ENCODE results near the gene KCNMA1.

- no peak for TF ChIP-seq CTCF (conservative IDR thresholded peaks at IDR 0.05; ENCODE audit: low read depth, low read length)
- TF ChIP-seq EZH2 (IDR thresholded peaks at IDR 0.05; ENCODE audit: low read length, unreplicated experiment) = no peak
- no peak for TF ChIP-seq EZH2phosphoT487 (IDR thresholded peaks at IDR 0.05; ENCODE audit: borderline replicate concordance, low read length)
These were observed 221.1 kb downstream of the KCNMA1 start for GRCh38 chr10:77416311-77417135.

Data from PC-3 (cell line).